Ovary (tissue), 9 donors: Measurements from ENCODE around the gene AGXT. TPM values are rescaled to one million over a fixed set of nuclear protein-coding genes. Genes with fewer than 3 reads are reported as not detected.
"Not testable (repeated sequence)": the region's sequence is repeated elsewhere in the genome, so short reads cannot be mapped to it uniquely, and the experiment has no call there.

ENCODE experiments used
- DNase-seq, 5 donors: peaks; one replicate each; pipeline ENCODE4 v3.0.0-alpha.2; 2019 to 2020
- H3K27ac ChIP-seq, 2 donors: fragments of 200-600 bp; one replicate each; pipeline versions ENCODE4 v1.5.1 to v1.8.0; 2019 to 2022
- H3K27me3 ChIP-seq: fragments of 200-600 bp; one replicate; pipeline ENCODE4 v1.8.0; 2022
- H3K36me3 ChIP-seq: fragments of 200-600 bp; sonication (generic); one replicate; pipeline ENCODE4 v1.5.1; 2019
- H3K4me1 ChIP-seq: one replicate; pipeline ENCODE4 v1.8.1; 2013; ENCODE audit warnings: mild to moderate bottlenecking, moderate library complexity; ENCODE audit not compliant: insufficient read depth
- H3K4me3 ChIP-seq: fragments of 200-600 bp; sonication (generic); one replicate; pipeline ENCODE4 v1.5.1; 2017
- H3K9me3 ChIP-seq, 2 donors: fragments of 200-600 bp in 1 of 2; sonication (generic) in 1 of 2; one replicate each; pipeline versions ENCODE4 v1.5.1 to v1.8.1; 2013 to 2019; ENCODE audit warnings: mild to moderate bottlenecking in 1 of 2, moderate library complexity in 1 of 2
- EP300 ChIP-seq: sonication (generic); formaldehyde crosslinking; IDR thresholded peaks from one replicate; pipeline ENCODE4 v1.6.1; 2017; ENCODE audit warnings: antibody characterized with exemption
- POLR2A ChIP-seq: fragments of 450-650 bp; IDR thresholded peaks from one replicate; pipeline ENCODE4 v1.6.1; 2017; ENCODE audit warnings: antibody characterized with exemption, mild to moderate bottlenecking, moderate library complexity
- WGBS, 3 donors: extraction: QIAGEN DNeasy Blood & Tissue Kit in 1 of 3; methylation state at CpG; one replicate each; pipeline versions ENCODE4 v1.1.5 to v1.1.7; 2013 to 2017; 5-methylcytosine and 5-hydroxymethylcytosine counted together
- intact Hi-C, 4 donors: fragments of 100-400 bp; cut with DNase I; formaldehyde crosslinking; loops; one replicate each; pipeline versions ENCODE4 v1.11.0 to v1.15.1; 2022 to 2023
- polyA plus RNA-seq, 2 donors: library from polyadenylated mRNA; stranded (reverse); fragments of 200-250 nt in 1 of 2; fragments of 350-450 nt in 1 of 2; fragmentation: Illumina TruSeq in 1 of 2; extraction: RNeasy Lipid Tissue Mini Kit (QIAGEN cat#74804) in 1 of 2; gene quantifications; one replicate each; pipeline ENCODE4 v1.2.3, GENCODE V29; 2013 to 2014
- total RNA-seq, 7 donors: library from RNA; depleted of rRNA in 2 of 7; stranded (reverse); fragments of >200 nt in 2 of 7; fragmentation: NEBNext Ultra II Directional in 3 of 7; extraction: Animal tissue kit (Norgen Biotek cat#: 25700) in 3 of 7; gene quantifications; one replicate each; pipeline versions ENCODE4 v1.1.0 to v1.2.4, GENCODE V29; 2016 to 2023
- TF ChIP-seq, protein P1 (sequence below), 3 donors: fragments of 450-650 bp in 2 of 3; fragments of 200-600 bp in 1 of 3; IDR thresholded peaks; one replicate each; pipeline versions ENCODE4 v1.5.1 to v1.8.0; 2016 to 2022; ENCODE audit warnings: antibody characterized with exemption in 3 of 3, mild to moderate bottlenecking in 1 of 3
- donor health status: DM: no; HTN: no; CAD: no; lungs with moderate emphysema.
- donor health status: DM: no; HTN: no; CAD: no.
- donor health status: Bipolar disorder and iron deficiency.
- donor health status: DM: yes; HTN: yes; CAD: no.
- donor health status: DM: no; HTN: no; CAD: no.
- donor health status: DM: yes; HTN: yes; CAD: no.

The AGXT gene
- total and polyA plus RNA-seq, 9 donors: 0.04 to 0.79 (median 0.25) TPM; not detected in 6

DNA sequence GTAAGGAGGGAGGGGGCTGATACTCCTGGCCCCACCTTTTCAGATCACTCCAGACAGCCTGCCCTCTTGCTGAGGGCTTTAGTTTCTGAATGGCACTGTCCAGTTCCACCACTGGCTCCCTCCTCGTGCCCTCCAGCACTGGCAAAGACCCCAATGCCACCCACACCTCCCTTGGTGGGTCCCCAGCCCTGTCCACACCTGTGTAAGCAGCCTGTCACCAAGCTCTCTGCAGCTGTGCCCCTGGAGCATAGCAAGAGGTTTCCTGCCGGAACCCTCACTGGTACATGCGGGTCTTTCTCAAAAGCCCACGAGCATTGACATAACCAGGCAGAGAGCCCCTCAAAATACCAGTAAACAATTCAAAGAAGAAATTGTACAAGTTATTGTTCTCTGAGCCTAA, 31.0 kb upstream of the AGXT start:
- intact Hi-C loops: no loop called here

DNA sequence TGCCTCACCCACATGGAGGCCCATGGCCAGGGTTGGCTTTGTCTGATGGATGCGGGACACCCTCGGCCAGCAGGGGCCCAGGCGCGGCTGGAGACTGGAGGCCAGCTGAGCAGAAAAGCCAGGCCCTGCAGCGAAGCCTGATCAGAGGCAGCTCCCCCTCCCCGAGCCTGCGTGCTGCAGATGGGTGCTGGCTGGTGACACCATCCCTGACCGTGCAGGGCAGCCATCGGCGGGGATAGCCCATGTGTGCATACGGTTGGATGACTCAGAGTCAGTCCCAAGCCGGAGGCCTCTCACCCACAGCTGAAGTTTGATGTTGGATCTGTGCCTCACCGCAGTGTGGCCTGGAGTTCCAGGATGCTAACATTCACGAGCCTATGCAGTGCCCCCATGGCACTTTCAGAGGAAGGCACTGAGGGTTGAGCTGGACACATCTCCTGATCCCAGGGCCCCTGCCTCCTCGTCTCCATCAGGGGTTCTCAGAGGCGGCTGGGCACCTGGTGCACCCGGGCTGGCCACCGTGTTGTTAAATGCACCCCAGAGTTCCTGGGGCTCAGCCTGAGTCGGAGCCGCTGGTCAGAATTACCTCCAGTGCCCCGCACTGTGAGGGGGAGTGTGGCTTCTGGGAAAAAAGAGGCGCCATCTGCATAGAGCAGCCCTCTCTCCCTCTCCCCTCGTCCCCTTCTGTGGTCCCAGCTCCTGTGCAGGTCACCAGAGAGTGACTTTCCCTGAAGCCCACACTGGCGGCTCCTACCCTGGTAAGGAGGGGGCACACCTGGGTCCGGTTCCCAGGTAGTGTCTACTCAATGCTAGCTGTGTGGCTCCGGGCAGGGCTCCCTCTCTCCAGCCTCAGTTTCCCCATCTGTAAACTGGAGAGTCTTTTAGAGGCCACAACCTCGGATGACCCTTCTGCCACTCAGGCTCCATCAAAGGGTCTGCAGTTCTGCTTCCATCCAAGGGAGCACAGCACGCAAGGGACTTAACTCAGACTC, 29.2 kb upstream of the AGXT start:
- Histone ChIP-seq H3K9me3 (no peaks in the 10 kb centered on the region), H3K4me3 (no peak overlapping the region), H3K4me1 (no peaks in the 10 kb centered on the region), H3K36me3 (no peaks in the 10 kb centered on the region), H3K27ac (no peak overlapping the region), H3K27me3 (no peaks in the 10 kb centered on the region)
- DNase-seq: peak in 1 of 5 donors; percentile 14
- intact Hi-C loops: no loop called here
- TF ChIP-seq, protein P1, sequence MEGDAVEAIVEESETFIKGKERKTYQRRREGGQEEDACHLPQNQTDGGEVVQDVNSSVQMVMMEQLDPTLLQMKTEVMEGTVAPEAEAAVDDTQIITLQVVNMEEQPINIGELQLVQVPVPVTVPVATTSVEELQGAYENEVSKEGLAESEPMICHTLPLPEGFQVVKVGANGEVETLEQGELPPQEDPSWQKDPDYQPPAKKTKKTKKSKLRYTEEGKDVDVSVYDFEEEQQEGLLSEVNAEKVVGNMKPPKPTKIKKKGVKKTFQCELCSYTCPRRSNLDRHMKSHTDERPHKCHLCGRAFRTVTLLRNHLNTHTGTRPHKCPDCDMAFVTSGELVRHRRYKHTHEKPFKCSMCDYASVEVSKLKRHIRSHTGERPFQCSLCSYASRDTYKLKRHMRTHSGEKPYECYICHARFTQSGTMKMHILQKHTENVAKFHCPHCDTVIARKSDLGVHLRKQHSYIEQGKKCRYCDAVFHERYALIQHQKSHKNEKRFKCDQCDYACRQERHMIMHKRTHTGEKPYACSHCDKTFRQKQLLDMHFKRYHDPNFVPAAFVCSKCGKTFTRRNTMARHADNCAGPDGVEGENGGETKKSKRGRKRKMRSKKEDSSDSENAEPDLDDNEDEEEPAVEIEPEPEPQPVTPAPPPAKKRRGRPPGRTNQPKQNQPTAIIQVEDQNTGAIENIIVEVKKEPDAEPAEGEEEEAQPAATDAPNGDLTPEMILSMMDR (IDR thresholded peaks at IDR 0.05): no peak
- no peak for TF ChIP-seq EP300
- TF ChIP-seq POLR2A: no peak
- 78 to 88% (median 85%) methylated on average over 28 of the region's 28 CpGs for WGBS, 3 donors

More for the DNA sequence above, 31.0 kb upstream of the AGXT start:
- DNase-seq: peak in 1 of 5 donors; percentile 4
- Histone ChIP-seq H3K27ac (no peak overlapping the region), H3K27me3 (no peaks in the 10 kb centered on the region), H3K9me3 (no peaks in the 10 kb centered on the region), H3K4me3 (no peak overlapping the region), H3K36me3 (no peaks in the 10 kb centered on the region), H3K4me1 (peaks cover under 1% of the 10 kb centered on the region)
- WGBS, 3 donors: 60 to 77% (median 71%) methylated on average over 4 of the region's 4 CpGs
- no peak for TF ChIP-seq POLR2A
- TF ChIP-seq EP300: no peak
- TF ChIP-seq, protein P1 (IDR thresholded peaks at IDR 0.05): no peak

DNA sequence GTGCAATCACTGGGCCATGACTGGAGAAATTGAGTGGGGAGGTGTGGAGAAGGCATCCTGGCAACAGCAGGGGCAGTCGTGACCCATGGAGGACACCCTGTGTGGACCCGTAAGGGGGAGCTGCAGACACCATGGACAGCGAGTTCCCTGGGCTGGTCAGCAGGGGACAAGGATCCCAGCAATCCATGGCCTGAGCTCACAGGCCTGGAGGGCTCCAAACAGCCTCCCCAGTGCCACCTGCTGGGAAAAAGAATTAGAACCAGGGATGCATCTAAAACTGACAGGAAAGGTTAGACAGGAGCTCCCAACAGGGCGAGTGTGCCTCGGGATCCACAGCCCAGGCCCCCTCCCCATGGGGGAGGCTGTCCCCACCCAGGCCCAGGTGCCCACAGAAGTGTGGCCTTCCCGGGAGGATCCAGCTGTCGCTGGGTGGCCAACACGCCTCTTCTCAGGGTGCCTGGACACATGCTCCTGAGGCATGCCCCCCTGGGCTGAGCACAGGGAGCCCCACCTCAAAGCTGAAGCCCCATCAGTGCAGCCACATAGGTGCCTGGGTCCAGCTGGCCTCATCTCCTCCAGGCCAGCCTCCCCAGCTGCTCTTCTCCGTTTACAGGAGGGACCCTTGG, 28.1 kb upstream of the AGXT start:
- peak in 4 of 5 donors; percentile 38 to 60 (median 57) for DNase-seq
- Histone ChIP-seq H3K9me3 (no peaks in the 10 kb centered on the region), H3K27ac (no peak overlapping the region), H3K27me3 (no peaks in the 10 kb centered on the region), H3K4me1 (no peaks in the 10 kb centered on the region), H3K36me3 (no peaks in the 10 kb centered on the region), H3K4me3 (no peak overlapping the region)
- no peak for TF ChIP-seq POLR2A
- TF ChIP-seq, protein P1 (IDR thresholded peaks at IDR 0.05): peak; percentile 16 to 54 (median 41)
- intact Hi-C loops: no loop called here
- WGBS, 3 donors: 27 to 37% (median 34%) methylated on average over 9 of the region's 9 CpGs

DNA sequence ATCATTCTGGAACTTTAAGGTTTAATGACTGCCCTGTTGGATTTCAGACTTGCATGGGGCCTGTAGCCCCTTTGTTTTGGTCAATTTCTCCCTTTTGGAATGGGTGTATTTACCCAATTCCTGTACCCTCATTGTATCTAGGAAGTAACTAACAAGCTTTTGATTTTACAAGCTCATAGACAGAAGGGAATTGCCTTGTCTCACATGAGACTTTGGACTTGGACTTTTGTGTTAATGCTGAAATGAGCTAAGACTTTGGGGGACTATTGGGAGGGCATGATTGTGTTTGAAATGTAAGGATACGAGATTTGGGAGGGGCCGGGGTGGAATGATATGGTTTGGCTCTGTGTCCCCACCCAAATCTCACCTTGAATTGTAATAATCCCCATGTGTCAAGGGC, 22.3 kb upstream of the AGXT start:
- DNase-seq, H3K27me3 ChIP-seq, H3K4me1 ChIP-seq, H3K27ac ChIP-seq, H3K9me3 ChIP-seq, H3K4me3 ChIP-seq, intact Hi-C loops, H3K36me3 ChIP-seq: not testable (repeated sequence)
- whole genome bisulfite sequencing, 3 donors: 71 to 89% (median 77%) methylated on average over 2 of the region's 2 CpGs
